Esophagus (tissue), 2 donors: ENCODE results near the gene HYI. TPM values are rescaled to one million over a fixed set of nuclear protein-coding genes. Genes with fewer than 3 reads are reported as not detected.
"Not testable (repeated sequence)": the region's sequence is repeated elsewhere in the genome, so short reads cannot be mapped to it uniquely, and the experiment has no call there.

Experiments used
- H3K27ac ChIP-seq, 2 donors: one replicate each; pipeline ENCODE4 v1.5.1; 2013; ENCODE audit warnings: low read depth in 2 of 2, mild to moderate bottlenecking in 2 of 2, inconsistent platforms in 1 of 2, low read length in 1 of 2, moderate library complexity in 1 of 2
- H3K27me3 ChIP-seq, 2 donors: one replicate each; pipeline ENCODE4 v1.6.1; 2013; ENCODE audit warnings: low read length in 2 of 2, control low read depth in 1 of 2, mild to moderate bottlenecking in 1 of 2; ENCODE audit not compliant: insufficient read depth in 2 of 2, control insufficient read depth in 1 of 2
- H3K36me3 ChIP-seq, 2 donors: one replicate each; pipeline ENCODE4 v1.6.1; 2013; ENCODE audit warnings: low read length in 1 of 2; ENCODE audit not compliant: control insufficient read depth in 2 of 2, insufficient read depth in 2 of 2
- H3K4me1 ChIP-seq, 2 donors: one replicate each; pipeline ENCODE4 v1.6.1; 2013; ENCODE audit warnings: low read length in 1 of 2; ENCODE audit not compliant: control insufficient read depth in 2 of 2, insufficient read depth in 2 of 2
- H3K4me3 ChIP-seq, 2 donors: one replicate each; pipeline ENCODE4 v1.5.1; 2013; ENCODE audit warnings: low read length in 2 of 2, mild to moderate bottlenecking in 2 of 2, low read depth in 1 of 2, moderate library complexity in 1 of 2
- H3K9me3 ChIP-seq, 2 donors: one replicate each; pipeline ENCODE4 v1.6.1; 2013; ENCODE audit warnings: mild to moderate bottlenecking in 2 of 2, low read depth in 1 of 2, low read length in 1 of 2, moderate library complexity in 1 of 2; ENCODE audit not compliant: control insufficient read depth in 2 of 2, insufficient read depth in 1 of 2
- whole genome bisulfite sequencing, 2 donors: extraction: QIAGEN DNeasy Blood & Tissue Kit; methylation state at CpG; one replicate each; pipeline ENCODE4 v1.1.7; 2013; 5-methylcytosine and 5-hydroxymethylcytosine counted together
- polyA plus RNA-seq, 2 donors: library from polyadenylated mRNA; stranded (reverse); fragments of 200-250 nt; gene quantifications; one replicate each; pipeline ENCODE4 v1.2.3, GENCODE V29; 2013
- donor health status: healthy with polysubstance abuse.
- donor health status: Bipolar disorder and iron deficiency.

The HYI gene
- polyA plus RNA-seq: 10 to 100 TPM; 22.8 to 27.4 TPM

GRCh38 chr1:43453442-43454269, at the start of gene HYI:
TSS of gene HYI (minus strand) at chr1:43453931. CDS start at chr1:43453793, 138 bp downstream.
- Histone ChIP-seq H3K27ac (peak within 1 kb of the TSS; percentile 84 to 86), H3K27me3 (no peaks in the 10 kb centered on the region), H3K4me3 (peak within 1 kb of the TSS; percentile 53 to 61), H3K36me3 (peaks cover 19 to 27% of the 10 kb centered on the region in 2 donors), H3K9me3 (no peaks in the 10 kb centered on the region), H3K4me1 (peaks cover 0 to 2% of the 10 kb centered on the region in 2 donors)
- WGBS, 2 donors: 0 to 1% methylated on average over 58 to 87 of the region's 87 CpGs

GRCh38 chr1:43501806-43502205, 48.1 kb upstream of the HYI start:
- not testable (repeated sequence) for H3K27me3 ChIP-seq, H3K27ac ChIP-seq, H3K4me3 ChIP-seq, H3K4me1 ChIP-seq, H3K36me3 ChIP-seq, H3K9me3 ChIP-seq
- 97 to 100% methylated on average over 8 to 22 of the region's 33 CpGs for WGBS, 2 donors

- Histone ChIP-seq H3K4me3 (no peak overlapping the region), H3K4me1 (no peaks in the 10 kb centered on the region), H3K27me3 (no peaks in the 10 kb centered on the region), H3K36me3 (no peaks in the 10 kb centered on the region), H3K9me3 (no peaks in the 10 kb centered on the region), H3K27ac (no peak overlapping the region)
- 79 to 90% methylated on average over 6 of the region's 6 CpGs for WGBS, 2 donors
Measured at GRCh38 chr1:43499898-43500297, 46.2 kb upstream of the HYI start.

- Histone ChIP-seq H3K4me3 (no peak overlapping the region), H3K36me3 (no peaks in the 10 kb centered on the region), H3K4me1 (no peaks in the 10 kb centered on the region), H3K9me3 (no peaks in the 10 kb centered on the region), H3K27me3 (no peaks in the 10 kb centered on the region), H3K27ac (no peak overlapping the region)
- 93 to 97% methylated on average over 7 of the region's 7 CpGs for WGBS, 2 donors
Measured at GRCh38 chr1:43495204-43495603, 41.5 kb upstream of the HYI start.

GRCh38 chr1:43493661-43494450, 40.1 kb upstream of the HYI start:
- Histone ChIP-seq H3K27me3 (no peaks in the 10 kb centered on the region), H3K27ac (peak overlapping the region in 1 of 2 donors; percentile 13), H3K4me1 (no peaks in the 10 kb centered on the region), H3K4me3 (no peak overlapping the region), H3K9me3 (no peaks in the 10 kb centered on the region), H3K36me3 (no peaks in the 10 kb centered on the region)
- WGBS, 2 donors: 33 to 47% methylated on average over 11 of the region's 11 CpGs

GRCh38 chr1:43492826-43493225, 39.1 kb upstream of the HYI start:
- H3K27me3 ChIP-seq: no peaks in the 10 kb centered on the region
- 24 to 34% methylated on average over 2 of the region's 2 CpGs for WGBS, 2 donors
- no peak overlapping the region for H3K4me3 ChIP-seq
- no peak overlapping the region for H3K27ac ChIP-seq
- no peaks in the 10 kb centered on the region for H3K4me1 ChIP-seq
- H3K36me3 ChIP-seq: no peaks in the 10 kb centered on the region
- no peaks in the 10 kb centered on the region for H3K9me3 ChIP-seq

GRCh38 chr1:43491061-43491460, 37.3 kb upstream of the HYI start:
- Histone ChIP-seq H3K27ac (no peak overlapping the region), H3K36me3 (no peaks in the 10 kb centered on the region), H3K4me3 (no peak overlapping the region), H3K27me3 (no peaks in the 10 kb centered on the region), H3K9me3 (no peaks in the 10 kb centered on the region), H3K4me1 (no peaks in the 10 kb centered on the region)
- WGBS, 2 donors: 85 to 89% methylated on average over 1 of the region's 1 CpG

- H3K9me3 ChIP-seq: no peaks in the 10 kb centered on the region
- H3K36me3 ChIP-seq: no peaks in the 10 kb centered on the region
- no peaks in the 10 kb centered on the region for H3K27me3 ChIP-seq
- no peak overlapping the region for H3K27ac ChIP-seq
- H3K4me1 ChIP-seq: no peaks in the 10 kb centered on the region
- H3K4me3 ChIP-seq: no peak overlapping the region
- WGBS, 2 donors: 65 to 81% methylated on average over 1 of the region's 1 CpG
Measured at GRCh38 chr1:43488165-43488564, 34.4 kb upstream of the HYI start.

GRCh38 chr1:43484367-43484766, 30.6 kb upstream of the HYI start:
- no peaks in the 10 kb centered on the region for H3K27me3 ChIP-seq
- H3K4me1 ChIP-seq: no peaks in the 10 kb centered on the region
- H3K27ac ChIP-seq: no peak overlapping the region
- WGBS, 2 donors: 96% methylated on average over 2 of the region's 2 CpGs
- H3K4me3 ChIP-seq: no peak overlapping the region
- H3K9me3 ChIP-seq: no peaks in the 10 kb centered on the region
- H3K36me3 ChIP-seq: no peaks in the 10 kb centered on the region
